Esophagus squamous epithelium (tissue), 5 donors: ENCODE measurements around the gene ADGRV1. TPM values are rescaled to one million over a fixed set of nuclear protein-coding genes. Genes with fewer than 3 reads are reported as not detected.
"Not testable (repeated sequence)": the region's sequence is repeated elsewhere in the genome, so short reads cannot be mapped to it uniquely, and the experiment has no call there.

ENCODE experiments used
- DNase-seq: peaks from one replicate; lab custom pipeline; 2025; lab: John Stamatoyannopoulos, UW
- H3K27ac ChIP-seq, 4 donors: fragments of 200-600 bp; sonication (generic); one replicate each; pipeline ENCODE4 v1.5.1; 2016 to 2019; ENCODE audit warnings: mild to moderate bottlenecking in 1 of 4
- H3K27me3 ChIP-seq, 4 donors: fragments of 200-600 bp; sonication (generic); 1 replicate in 3 of 4; 2 replicates in 1 of 4; pipeline versions ENCODE4 v1.5.1 to v1.6.0; 2017 to 2021; ENCODE audit warnings: antibody characterized with exemption in 1 of 4
- H3K36me3 ChIP-seq, 3 donors: fragments of 200-600 bp; sonication (generic); one replicate each; pipeline ENCODE4 v1.5.1; 2016 to 2019
- H3K4me1 ChIP-seq, 3 donors: fragments of 200-600 bp; sonication (generic); one replicate each; pipeline ENCODE4 v1.5.1; 2017 to 2019
- H3K4me3 ChIP-seq, 4 donors: fragments of 200-600 bp; sonication (generic); 1 replicate in 3 of 4; 2 replicates in 1 of 4; pipeline ENCODE4 v1.5.1; 2016 to 2019; ENCODE audit warnings: mild to moderate bottlenecking in 2 of 4, moderate library complexity in 1 of 4
- H3K9me3 ChIP-seq, 3 donors: fragments of 200-600 bp; sonication (generic); one replicate each; pipeline ENCODE4 v1.5.1; 2016 to 2019
- CTCF ChIP-seq, 6 experiments: fragments of 450-650 bp in 4 of 6; fragments of 200-600 bp in 2 of 6; sonication (generic) in 2 of 6; IDR thresholded peaks; one replicate each; pipeline ENCODE4 v1.5.1; 2016 to 2019; ENCODE audit warnings: antibody characterized with exemption in 6 of 6, mild to moderate bottlenecking in 4 of 6, moderate library complexity in 4 of 6
- POLR2A ChIP-seq, 4 donors: fragments of 450-650 bp; IDR thresholded peaks; one replicate each; pipeline ENCODE4 v1.6.1; 2017; ENCODE audit warnings: antibody characterized with exemption in 4 of 4, mild to moderate bottlenecking in 4 of 4, moderate library complexity in 3 of 4
- WGBS, 2 donors: methylation state at CpG; one replicate each; pipeline ENCODE4 v1.1.5; 2018; 5-methylcytosine and 5-hydroxymethylcytosine counted together
- intact Hi-C: fragments of 100-400 bp; cut with DNase I; formaldehyde crosslinking; loops from one replicate; pipeline ENCODE4 v1.15.0; 2022
- total RNA-seq, 4 donors: library from RNA; depleted of rRNA; stranded (reverse); fragments of >200 nt; gene quantifications; one replicate each; pipeline ENCODE4 v1.1.0, GENCODE V29; 2016
- donor health status: DM: yes; HTN: yes; CAD: no.

The ADGRV1 gene
- total RNA-seq, 4 donors from 2014 or later, result 1.9 to 14.1 (median 4.0) TPM

- no peaks in the 10 kb centered on the region for H3K36me3 ChIP-seq
- no peak for TF ChIP-seq POLR2A (IDR thresholded peaks at IDR 0.05)
- no peak for TF ChIP-seq CTCF (IDR thresholded peaks at IDR 0.05)
- no peaks in the 10 kb centered on the region for H3K27me3 ChIP-seq
- no peak overlapping the region for H3K4me3 ChIP-seq
- H3K4me1 ChIP-seq, result no peaks in the 10 kb centered on the region
- H3K9me3 ChIP-seq, result no peaks in the 10 kb centered on the region
- DNase-seq, result no peak
- intact Hi-C loops, result no loop called here
- WGBS, 2 donors, result 61% methylated on average over 5 of the region's 5 CpGs
- no peak overlapping the region for H3K27ac ChIP-seq
These were observed 284.8 kb downstream of the ADGRV1 start for GRCh38 chr5:90843443-90843842.

- WGBS, 2 donors, result 30 to 40% methylated on average over 3 to 5 of the region's 5 CpGs
- H3K9me3 ChIP-seq, result no peaks in the 10 kb centered on the region
- no peak overlapping the region for H3K4me3 ChIP-seq
- H3K27me3 ChIP-seq, result no peaks in the 10 kb centered on the region
- no peak overlapping the region for H3K27ac ChIP-seq
- no peaks in the 10 kb centered on the region for H3K4me1 ChIP-seq
- TF ChIP-seq CTCF (IDR thresholded peaks at IDR 0.05), result no peak
- TF ChIP-seq POLR2A (IDR thresholded peaks at IDR 0.05), result no peak
- H3K36me3 ChIP-seq, result no peaks in the 10 kb centered on the region
- DNase-seq, result no peak
- intact Hi-C loops, result no loop called here
These were observed 286.3 kb downstream of the ADGRV1 start for GRCh38 chr5:90844931-90845330.

- Histone ChIP-seq H3K36me3 (no peaks in the 10 kb centered on the region), H3K27me3 (no peaks in the 10 kb centered on the region), H3K4me3 (no peak overlapping the region), H3K4me1 (no peaks in the 10 kb centered on the region), H3K27ac (no peak overlapping the region), H3K9me3 (no peaks in the 10 kb centered on the region)
- TF ChIP-seq POLR2A (IDR thresholded peaks at IDR 0.05) (no peak), CTCF (IDR thresholded peaks at IDR 0.05) (no peak)
- DNase-seq, result no peak
- intact Hi-C loops, result no loop called here
- WGBS, 2 donors, result 83 to 88% methylated on average over 7 of the region's 7 CpGs
These were observed 287.3 kb downstream of the ADGRV1 start for GRCh38 chr5:90845723-90846554.

- H3K27ac ChIP-seq, H3K4me1 ChIP-seq, intact Hi-C loops, DNase-seq, H3K4me3 ChIP-seq, H3K27me3 ChIP-seq, H3K9me3 ChIP-seq, H3K36me3 ChIP-seq: not testable (repeated sequence)
- WGBS, 2 donors, result 94 to 98% methylated on average over 5 to 6 of the region's 24 CpGs
These were observed 289.0 kb downstream of the ADGRV1 start for GRCh38 chr5:90847606-90848005.

- no peak for DNase-seq
- Histone ChIP-seq H3K27me3 (no peaks in the 10 kb centered on the region), H3K9me3 (no peaks in the 10 kb centered on the region), H3K4me3 (no peak overlapping the region), H3K4me1 (peaks cover 0 to 5% (median 0%) of the 10 kb centered on the region in 3 donors), H3K36me3 (no peaks in the 10 kb centered on the region), H3K27ac (no peak overlapping the region)
- TF ChIP-seq CTCF (IDR thresholded peaks at IDR 0.05) (no peak), POLR2A (IDR thresholded peaks at IDR 0.05) (no peak)
- intact Hi-C loops, result no loop called here
These were observed 291.3 kb downstream of the ADGRV1 start for GRCh38 chr5:90849939-90850338.
